NCI-H128 (cell line): ENCODE data around the gene ATP1A1.

Experiments used
- DNase-seq: peaks from one replicate; lab custom pipeline; 2025; ENCODE audit not compliant: unreplicated experiment; lab: John Stamatoyannopoulos, UW

The ATP1A1 gene

DNA sequence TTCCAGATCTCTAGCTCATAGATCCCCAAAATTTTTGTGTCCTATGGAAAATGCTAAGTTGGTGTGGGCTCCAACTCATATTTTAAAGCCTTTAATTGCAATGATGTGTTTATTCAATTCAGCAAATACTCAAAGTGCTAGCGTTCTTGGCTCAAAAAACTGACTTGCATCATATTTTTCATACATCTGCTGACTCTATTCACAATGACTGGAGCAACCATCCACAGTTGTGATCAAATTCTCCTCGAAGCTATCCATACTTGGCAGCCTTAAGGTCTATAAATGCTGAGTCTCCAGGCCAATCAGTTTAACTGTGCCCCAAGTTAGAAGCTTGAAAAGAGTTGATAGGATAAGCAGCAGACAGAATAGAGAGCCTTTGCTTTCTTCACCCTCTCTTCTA is 2.9 kb upstream of the ATP1A1 start:
- no peak for DNase-seq

DNA sequence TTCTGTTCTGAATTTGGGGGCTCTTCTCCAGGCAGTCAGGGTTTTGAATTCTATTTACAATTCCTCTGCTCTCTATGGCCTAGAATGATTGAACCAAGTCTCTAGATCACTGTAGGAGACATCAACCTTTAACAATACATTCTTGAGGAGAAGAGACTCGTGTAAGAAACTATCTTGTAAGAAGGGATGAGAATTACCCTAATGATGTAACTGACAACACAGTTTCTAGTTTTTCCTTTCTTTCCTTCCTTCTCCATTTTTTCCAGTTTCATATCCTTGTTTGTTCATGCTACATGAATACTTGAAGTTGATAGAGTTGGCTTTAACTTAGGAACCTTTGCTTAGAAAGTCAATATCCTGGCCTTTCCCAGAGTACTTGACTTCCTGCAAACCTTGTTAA is 1.3 kb upstream of the ATP1A1 start:
- DNase-seq, result no peak

DNA sequence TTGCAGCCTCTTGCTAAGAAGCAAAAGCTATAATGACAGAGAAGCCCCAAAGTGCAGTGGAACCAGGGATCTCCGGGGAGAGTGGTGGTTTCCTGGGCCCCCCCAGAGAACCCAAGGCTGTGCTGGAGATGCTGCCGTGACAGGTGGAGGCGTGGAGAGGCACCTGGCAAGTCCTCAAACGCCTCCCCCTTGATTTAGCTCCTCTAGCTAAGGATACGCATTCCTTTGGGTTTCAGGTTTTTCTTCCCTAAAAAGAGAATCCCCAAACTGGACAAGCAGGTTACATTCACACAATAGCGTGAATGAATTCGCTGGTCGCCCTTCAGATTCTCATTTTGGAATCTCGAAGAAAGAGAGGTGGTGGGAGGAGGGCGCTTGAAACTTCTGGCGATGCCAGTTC is 853 bp upstream of the ATP1A1 start:
- no peak for DNase-seq

DNA sequence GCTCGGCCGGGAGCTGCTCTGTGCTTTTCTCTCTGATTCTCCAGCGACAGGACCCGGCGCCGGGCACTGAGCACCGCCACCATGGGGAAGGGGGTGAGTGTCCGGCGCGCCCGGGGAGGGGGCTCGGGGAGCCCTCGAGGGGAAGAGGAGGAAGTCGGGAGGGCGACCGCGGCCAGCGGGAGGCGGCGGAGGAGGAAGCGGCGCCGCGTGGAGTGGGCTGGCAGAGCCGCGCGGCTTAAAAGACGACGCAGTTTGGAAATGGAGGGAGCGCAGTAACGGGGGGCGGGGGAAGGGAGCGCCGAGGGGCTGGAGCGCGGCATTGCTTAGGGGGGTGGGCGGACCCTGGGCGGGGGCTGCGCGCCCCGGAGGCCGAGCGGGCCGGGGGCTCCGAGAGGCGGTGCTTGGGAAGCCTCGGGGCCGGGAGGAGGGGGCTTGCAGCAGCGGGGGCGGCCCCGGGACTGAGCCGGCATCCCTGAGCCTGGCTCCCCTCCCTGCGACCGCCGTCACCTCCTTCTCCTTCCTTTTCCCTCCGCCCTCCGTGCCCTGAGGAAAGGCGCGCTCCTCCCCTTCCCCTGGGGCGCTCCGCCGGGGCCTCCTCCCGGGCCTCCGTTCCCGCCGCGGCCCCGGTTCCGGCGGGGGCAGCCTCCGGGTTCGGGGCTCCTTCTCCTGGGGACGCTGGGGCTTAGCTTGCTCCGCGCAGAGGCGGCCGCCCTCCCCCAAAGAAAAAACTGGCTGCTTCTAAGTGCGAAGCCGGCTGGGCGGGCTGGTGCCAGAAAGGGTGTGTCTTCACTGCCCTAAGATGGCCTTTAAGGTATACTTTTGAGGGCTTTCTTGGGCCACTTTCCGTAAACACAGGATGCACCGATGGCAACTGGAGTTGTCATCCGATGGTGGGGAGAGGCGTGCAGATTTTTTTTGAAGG is 648 bp downstream of the ATP1A1 start:
- DNase-seq, result no peak

DNA sequence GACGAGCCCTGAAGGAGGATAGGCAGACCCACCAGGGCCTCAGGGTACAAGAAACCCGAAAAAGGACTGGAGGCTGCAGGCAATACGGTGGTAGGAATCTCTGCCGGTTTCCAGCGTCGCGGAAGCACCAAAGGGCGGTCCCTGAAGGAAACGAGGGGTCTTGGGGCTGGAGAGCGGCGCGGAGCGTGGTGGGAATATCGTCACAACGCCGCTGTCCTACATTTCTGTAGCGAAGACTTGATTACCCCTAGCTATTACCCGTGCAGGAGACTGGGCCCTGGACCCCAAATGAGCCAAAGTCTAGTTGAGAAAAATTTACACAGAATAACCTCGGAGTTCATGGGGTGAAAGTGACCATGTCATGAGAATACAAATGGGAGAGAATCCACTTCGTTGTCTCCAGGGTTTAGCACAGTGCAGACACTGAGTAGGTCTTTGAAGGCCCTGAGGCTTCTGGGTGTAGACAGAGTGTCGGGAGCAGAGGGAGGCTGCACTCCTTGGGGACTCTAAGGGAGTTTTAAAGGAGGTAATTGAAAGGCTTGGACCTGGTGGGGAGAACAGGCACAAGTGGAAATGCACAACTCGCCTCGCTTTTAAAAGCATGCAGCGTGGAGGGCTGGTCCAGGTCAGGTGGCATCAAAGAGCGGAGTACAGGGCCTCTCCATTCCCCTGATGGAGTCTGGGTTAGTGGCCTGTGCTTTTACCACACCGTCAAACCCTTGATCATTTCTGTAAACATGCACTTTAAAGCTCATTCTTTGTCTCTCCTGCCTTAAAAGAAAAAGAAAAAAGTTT is 1.5 kb downstream of the ATP1A1 start:
- no peak for DNase-seq

DNA sequence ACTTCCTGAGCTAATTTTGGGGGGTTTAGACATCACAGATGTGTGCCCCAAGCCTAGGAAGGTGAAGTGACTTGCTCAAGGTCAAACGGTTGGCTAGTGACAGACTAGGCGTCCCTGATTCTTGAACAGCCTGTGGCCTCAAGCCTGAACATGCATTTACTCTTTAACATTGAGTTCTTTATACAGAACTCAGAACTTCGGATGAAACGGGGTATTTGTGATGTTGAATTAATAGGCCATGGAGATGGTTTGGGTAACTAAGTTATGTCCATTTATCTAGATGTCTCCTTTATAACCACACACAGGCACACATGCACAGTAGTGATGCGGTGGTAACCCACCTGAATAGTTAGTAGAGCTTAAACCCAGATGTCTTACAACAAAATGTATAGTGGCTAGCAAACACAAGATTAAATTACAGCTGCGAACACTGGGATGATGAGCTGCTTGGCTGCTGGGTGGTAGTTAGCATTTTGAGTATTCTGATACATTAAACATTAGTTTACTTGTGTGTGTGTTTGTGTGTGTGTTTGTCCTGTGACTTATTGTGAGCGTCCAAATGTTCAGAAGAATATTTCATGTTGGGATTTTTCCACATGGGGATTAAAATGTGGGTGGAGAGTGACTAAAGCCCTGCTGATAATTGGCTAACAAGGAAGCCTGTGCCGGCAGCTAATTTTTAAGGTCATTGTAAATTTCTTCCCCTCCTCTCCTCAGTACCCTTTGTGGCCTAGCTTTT is 2.3 kb downstream of the ATP1A1 start:
- DNase-seq, result no peak

DNA sequence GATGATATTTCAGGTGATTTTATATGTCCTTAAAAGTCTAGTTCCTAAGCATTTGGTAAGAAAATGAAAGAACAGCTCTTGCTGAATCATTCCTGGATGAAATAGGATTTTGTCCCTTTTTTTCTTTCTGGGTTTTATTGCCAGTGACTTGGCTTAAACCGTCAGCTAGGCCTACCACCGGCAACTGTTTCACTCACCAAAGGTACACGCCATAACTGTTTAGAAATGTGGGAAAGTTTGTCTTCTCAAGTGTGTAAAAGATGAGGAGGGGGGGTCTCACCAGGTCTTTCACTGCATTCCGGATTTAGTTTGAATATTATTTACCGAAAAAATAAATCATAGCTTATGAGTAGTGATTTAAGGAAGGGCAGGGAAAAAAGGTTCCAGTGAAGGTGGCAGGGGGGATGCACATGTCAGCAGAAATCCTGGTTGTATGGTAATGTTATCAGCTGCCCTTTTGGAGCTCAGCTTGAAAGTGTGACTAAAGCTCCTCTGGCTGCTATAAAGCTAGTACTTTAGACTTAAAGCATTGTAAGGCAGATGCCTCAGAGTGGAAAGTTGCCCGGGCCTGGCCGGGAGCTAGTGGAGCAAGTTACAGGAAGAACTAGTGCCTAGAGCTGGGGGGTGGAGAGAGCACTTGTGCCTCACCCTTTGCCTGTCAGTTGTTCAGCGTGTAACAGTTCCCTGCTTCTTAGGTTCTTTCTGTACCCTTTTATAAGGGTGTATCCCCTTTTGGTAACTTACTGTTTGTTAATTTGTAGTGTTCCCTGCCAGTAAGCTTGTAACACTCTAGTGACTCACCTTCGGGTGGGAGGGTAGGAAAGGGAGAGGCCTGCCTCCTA is 3.1 kb downstream of the ATP1A1 start:
- no peak for DNase-seq

DNA sequence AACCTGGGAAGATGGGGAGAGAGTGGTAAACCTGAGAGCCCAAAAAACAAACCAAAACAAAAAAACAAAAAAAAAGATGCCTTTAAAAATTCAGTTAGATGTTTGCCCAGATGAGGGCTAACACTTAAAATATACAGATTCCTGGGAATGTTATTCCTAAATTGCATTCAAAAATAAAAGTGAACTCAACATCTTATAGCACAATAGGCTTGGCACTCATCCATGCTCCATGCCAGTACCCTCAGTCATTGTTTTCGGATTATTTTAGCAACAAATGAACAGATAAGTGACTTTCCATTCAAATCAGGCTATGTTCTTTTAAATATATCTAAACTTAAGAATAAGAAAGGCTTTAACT is 3.7 kb downstream of the ATP1A1 start:
- no peak for DNase-seq

DNA sequence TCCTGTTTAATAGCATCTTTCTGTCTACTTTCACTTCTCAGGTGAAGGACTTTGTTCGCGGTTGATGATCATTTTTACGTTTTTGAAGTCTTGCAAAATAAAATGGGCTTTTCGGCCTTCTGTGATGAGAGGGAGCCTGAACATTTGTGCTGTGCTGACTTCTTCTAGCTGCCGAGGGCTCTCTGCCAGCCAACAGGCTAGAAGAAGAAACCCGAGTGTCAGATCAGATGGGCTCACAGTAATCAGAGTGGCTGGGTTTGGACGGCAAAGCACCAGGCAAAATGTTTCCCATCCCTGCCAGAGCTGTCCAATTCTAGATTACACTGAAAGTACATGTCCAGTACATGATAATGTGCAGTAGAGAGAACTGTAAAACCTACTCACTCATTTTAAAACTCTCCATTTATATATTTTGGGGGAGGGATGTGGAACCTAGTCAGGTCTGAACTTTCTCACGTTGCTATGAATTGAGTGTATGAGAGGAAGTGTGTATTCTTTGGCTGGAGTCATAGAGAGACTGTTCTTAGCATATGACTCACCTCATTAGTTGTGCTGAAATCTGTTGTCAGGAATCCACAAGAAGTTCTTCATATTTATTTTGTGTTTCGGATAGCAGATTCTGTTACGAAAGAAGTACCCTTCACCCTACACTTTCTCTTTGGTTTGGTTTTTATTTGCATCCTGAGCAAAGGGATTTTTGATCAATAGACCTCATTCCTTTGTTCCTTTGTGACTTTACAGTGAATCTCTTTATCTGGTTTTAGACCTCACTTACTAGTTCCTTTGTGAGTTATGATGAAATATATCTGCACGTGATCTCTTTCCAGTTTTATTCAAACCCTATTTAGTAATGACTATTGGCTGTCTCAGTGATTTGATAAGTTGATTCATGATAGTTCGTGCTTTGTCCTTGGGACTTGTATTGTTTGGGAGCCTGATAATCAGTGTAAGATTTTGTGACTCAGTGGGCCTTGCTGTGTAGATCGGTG is 4.8 kb downstream of the ATP1A1 start:
- no peak for DNase-seq

DNA sequence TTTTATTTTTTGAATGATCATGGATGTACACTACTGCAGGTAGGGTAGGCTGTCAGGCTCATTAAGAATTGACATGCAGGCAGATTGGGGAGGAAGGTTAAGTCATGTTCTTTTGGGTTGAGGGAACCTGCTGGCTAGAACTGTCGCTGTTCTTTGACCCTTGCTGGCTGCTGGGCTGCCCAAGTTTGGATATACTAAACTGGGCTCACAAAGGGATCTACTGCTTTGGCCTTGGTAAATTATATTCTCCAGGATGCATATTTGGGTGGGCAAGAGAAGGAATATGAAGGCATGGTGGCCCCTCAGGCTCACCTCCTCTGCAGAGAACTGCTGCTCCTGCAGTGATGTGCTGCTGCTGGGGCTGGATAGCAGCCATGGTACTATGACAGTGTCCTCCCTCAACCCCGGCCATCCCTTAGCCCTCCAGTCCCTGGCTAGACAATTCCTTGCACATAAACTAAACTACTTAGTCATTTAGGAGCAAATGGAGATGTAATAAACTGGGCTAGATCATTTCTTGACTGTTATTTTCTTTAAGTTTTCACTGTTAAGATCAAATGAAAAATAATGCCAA is 6.1 kb downstream of the ATP1A1 start:
- DNase-seq, result no peak

DNA sequence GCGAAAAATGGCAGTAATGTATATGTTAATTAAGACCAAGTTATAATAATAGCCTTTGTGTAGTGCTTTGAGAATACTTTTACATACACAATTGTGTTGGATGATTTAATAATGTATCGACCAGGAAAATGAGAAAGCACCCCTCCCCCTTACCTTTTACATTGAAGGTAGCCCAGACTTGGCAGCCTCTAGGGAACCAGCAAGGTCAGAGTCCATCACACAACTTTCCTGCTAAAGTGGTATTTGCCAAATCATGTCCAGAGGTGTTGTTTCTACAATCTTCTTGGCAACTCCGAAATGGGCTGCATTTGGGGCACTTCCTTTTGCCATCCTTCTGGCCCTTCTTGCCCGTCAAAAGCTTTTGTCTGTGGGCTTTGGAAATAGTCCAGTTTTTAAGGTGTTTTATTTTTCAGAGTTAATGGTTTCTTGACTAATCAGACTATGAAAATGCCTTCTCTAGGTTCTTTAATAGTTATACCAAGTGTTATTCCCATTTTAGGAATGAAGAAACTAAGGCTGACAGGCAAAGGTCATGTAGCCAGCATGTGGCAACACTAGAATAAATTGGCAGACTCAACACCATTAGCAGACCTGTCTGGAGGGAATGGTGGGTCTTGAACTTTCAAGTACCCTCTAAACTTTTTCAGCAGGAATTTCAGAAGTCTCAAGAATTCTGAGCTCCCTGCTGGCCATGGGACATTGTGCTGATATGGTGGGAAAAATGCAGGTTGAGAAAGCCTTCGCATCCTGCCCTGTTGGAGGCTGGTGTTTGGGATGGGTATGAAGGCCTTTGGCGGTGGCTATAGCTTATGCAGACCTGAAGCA is 6.8 kb downstream of the ATP1A1 start:
- DNase-seq, result no peak

DNA sequence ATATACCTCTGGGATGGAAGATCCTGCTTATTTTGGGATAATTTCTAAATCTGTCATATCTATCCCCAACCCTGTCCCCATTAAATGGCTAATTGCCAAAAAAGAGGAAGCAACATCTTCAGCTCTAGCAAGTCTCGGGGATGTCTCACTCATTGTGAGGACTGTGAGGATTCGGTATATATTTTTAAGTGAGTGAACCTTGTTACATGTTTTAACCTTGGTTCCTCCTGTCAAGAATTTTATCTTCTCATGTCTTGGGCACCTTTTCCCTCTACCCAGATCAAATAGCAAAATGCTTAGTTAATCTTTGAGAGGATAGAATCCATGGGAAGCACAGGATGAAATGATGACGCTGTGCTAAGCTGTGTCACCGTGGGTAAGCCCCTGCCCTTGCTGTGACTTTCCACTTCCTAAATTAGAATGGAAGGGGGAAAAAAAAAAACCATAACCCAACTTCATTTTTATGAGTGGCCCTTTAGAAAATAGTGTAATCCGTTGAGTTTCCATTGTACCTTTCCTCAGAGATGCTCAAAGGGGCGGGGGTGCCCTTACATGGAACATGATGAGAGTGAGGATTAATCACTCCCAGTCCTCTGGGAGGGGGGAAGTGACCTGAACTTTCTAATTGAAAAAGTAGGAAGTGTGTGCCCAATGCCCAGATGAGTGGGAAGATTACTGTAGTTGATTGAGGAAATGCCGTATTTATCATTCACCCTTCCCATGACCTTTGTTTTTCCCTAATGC is 7.6 kb downstream of the ATP1A1 start:
- no peak for DNase-seq

DNA sequence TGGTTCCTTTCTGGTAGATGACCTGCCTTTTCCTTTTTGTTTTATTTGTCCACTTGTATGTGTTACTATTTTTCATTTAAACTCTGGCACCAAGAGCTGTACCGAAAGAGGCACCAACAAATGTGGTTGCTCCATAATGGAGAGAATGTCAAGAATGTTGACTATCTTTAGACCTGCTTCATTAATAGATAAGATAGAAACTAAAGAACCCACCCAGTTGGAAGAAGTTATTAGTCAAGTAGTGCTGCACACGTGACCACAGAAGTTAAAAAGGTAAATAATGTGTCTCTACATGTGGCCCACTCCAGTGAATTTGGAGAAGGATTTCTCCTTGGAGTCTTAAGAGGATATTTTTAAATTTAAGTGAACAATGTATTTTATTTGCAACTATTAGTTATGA is 9.3 kb downstream of the ATP1A1 start:
- no peak for DNase-seq

DNA sequence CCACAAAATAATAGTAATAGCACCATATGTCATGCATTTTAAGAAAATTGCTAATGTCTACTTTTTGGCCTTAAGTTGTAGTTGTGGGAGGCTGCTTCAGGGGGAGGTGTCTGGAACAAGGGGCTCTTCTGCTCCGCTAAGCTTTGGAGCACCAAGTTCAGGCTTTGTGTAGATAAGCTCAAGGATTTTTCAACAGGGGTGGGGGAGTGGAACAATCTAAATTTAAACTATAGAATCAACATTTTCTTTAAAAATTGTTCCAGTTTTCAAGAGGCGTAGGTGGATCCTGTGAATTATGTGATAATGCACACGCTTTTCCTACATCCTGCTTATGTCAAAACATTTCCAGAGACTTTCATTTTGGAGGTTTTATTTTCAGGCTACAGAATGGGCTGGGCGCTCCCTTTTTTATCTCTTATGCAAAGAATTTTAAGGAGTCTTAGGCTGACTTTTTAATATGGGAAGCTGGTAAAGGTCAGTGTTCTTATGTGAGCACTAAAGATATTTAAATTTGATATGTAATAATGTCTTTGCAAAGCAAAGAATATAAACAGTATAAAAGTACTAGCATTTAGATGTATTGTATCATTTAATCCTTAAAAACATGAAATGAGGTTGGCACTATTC is 9.9 kb downstream of the ATP1A1 start:
- no peak for DNase-seq

DNA sequence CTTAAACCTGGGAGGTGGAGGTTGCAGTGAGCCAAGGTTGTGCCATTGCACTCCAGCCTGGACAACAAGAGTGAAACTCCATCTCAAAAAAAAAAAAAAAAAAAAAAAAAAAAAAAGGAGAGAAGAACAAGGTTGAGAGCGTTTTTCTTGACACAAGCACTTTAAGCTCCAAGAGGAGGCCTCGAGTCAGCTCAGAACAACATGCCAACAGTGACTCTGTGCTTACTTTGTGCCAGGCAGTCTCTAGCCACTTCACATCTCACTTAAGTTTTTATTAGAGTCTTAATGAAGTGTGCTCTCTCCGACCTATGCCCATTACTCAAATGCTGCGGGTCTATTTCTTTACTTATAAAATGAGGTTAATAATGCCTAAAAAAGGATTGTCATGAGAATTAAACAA is 13.0 kb downstream of the ATP1A1 start:
- no peak for DNase-seq

DNA sequence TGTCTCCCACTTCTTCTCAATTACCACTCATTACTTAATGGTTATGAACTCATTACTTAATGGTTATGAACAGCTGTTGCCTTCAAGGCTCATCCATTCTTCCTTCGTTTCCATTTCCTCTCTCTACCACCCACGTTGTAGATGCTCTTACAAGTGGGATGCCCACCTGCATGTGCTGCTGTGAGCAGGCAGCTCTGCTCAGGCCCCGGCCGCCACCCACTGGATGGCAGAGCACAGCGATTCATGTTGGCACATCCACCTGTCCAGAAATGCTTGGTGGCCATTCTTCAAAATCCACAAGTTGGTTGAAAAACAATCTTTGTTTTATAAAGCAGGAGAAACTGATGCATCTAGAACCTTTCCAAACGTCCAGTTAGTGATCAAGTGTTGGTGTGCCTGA is 14.5 kb downstream of the ATP1A1 start:
- no peak for DNase-seq

DNA sequence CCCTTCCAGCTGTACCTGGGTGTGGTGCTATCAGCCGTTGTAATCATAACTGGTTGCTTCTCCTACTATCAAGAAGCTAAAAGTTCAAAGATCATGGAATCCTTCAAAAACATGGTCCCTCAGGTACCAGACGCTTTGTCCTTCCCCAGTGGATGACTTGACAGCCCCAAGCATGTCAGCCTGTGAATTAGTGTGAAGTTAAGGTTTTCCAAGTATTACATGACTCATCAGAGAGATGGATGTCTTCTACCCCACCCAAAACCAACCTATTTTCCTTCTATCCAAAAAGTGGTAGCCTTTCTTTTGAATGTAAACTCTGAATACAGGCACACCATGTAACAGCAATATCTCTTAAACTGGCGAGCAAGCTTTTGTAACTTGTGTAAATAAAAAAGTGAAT is 15.1 kb downstream of the ATP1A1 start:
- no peak for DNase-seq
